ENCODE results near the gene KIFC3. TPM values are rescaled to one million over a fixed set of nuclear protein-coding genes. Genes with fewer than 3 reads are reported as not detected.
"Not testable (repeated sequence)": the region's sequence is repeated elsewhere in the genome, so short reads cannot be mapped to it uniquely, and the experiment has no call there.

Gene KIFC3
- total RNA-seq, 2 donors from 2014 or later = 40.6 to 59.5 TPM

DNA sequence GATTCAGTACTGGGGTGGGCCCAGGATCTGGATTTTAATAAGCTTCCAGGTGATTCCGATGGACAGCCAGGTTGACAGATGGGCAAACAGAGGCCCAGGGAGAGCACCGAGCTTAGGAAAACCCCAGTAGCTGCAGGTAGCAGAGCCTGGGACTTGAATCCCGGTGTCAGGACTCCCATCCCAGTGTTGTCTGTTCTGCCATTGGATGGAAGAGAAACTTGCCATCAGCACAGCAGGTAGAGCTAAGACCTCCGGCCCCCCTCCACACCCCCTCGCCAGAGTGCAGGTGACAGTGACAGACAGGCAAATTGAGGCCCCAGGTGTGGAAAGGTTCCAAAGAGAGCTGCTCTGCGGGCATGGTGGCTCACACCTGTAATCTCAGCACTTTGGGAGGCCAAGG, 54.3 kb downstream of the KIFC3 start:
- no peak for DNase-seq (ENCODE audit: low spot score)
- Histone ChIP-seq H3K4me1 (no peaks in the 10 kb centered on the region), H3K36me3 (peaks cover 16% of the 10 kb centered on the region)

DNA sequence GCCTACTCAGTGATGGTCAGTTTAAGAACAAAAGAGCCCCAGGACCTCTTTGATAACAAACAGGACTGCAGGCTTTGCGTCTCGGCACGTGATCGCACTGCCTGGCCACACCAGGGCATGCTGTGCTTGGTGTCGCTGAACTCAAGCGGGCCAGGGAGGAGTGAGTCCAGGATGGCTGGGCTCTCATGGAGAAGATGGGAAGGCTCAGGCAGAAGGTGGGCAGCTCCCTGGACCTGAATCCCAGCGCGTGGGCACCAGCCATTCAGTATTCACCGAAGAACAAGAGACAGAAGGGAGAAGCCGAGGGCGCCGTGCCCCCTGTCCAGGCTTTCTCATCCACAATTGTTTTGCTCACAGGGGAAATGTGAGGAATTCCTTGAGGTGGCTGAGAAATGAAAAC, 54.8 kb downstream of the KIFC3 start:
- DNase-seq (ENCODE audit: low spot score) = no peak
- TF ChIP-seq, protein P1, sequence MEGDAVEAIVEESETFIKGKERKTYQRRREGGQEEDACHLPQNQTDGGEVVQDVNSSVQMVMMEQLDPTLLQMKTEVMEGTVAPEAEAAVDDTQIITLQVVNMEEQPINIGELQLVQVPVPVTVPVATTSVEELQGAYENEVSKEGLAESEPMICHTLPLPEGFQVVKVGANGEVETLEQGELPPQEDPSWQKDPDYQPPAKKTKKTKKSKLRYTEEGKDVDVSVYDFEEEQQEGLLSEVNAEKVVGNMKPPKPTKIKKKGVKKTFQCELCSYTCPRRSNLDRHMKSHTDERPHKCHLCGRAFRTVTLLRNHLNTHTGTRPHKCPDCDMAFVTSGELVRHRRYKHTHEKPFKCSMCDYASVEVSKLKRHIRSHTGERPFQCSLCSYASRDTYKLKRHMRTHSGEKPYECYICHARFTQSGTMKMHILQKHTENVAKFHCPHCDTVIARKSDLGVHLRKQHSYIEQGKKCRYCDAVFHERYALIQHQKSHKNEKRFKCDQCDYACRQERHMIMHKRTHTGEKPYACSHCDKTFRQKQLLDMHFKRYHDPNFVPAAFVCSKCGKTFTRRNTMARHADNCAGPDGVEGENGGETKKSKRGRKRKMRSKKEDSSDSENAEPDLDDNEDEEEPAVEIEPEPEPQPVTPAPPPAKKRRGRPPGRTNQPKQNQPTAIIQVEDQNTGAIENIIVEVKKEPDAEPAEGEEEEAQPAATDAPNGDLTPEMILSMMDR (IDR thresholded peaks at IDR 0.05) = no peak

More for the DNA sequence above, 54.3 kb downstream of the KIFC3 start:
- no peaks in the 10 kb centered on the region for H3K27me3 ChIP-seq
- no peak overlapping the region for H3K27ac ChIP-seq
- no peak overlapping the region for H3K4me3 ChIP-seq
- TF ChIP-seq, protein P1 (IDR thresholded peaks at IDR 0.05) = no peak
- H3K9me3 ChIP-seq = no peaks in the 10 kb centered on the region

DNA sequence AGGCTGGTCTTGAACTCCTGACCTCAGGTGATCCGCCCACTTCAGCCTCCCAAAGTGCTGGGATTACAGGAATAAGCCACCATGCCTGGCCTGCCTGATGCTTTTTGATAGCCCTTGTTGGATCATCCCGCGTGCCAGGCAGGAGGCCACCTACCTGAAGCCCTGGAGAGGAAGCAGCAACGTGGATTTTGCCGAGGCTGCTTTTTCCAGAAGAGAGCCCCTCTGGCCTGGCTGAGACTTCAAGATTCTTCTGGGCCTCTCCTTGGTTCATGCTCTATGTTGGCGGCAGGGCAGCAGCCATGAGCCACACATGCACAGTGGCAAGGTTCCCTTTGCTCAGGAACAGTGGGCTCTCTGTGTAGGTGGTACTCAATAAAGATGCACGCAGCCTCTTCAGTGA, 55.2 kb downstream of the KIFC3 start:
- Histone ChIP-seq H3K4me3 (no peak overlapping the region), H3K4me1 (no peaks in the 10 kb centered on the region), H3K27ac (no peak overlapping the region), H3K27me3 (no peaks in the 10 kb centered on the region), H3K9me3 (no peaks in the 10 kb centered on the region), H3K36me3 (peaks cover 14% of the 10 kb centered on the region)
- no peak for DNase-seq (ENCODE audit: low spot score)
- TF ChIP-seq, protein P1 (IDR thresholded peaks at IDR 0.05) = no peak

More for the DNA sequence above, 54.8 kb downstream of the KIFC3 start:
- Histone ChIP-seq H3K4me3 (no peak overlapping the region), H3K4me1 (no peaks in the 10 kb centered on the region), H3K27me3 (no peaks in the 10 kb centered on the region), H3K9me3 (no peaks in the 10 kb centered on the region), H3K27ac (no peak overlapping the region), H3K36me3 (peaks cover 16% of the 10 kb centered on the region)

DNA sequence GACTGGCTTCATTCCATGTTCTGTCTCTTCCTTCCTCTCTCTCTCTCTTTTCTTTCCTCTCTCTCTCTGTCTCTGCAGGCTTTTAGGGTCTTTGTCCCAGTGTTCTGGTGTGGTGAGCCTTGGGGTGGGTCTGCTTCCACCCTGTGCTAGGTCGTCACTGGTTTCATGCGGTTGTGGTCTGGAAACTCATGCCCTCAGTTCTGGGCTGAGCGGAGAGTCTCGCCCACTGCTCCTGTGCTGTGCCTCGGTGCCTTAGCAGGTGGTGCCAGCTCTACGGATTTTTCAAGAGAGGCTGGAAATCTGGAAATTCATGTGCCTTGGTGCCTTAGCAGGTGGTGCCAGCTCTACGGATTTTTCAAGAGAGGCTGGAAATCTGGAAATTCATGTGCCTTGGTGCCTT, 56.0 kb downstream of the KIFC3 start:
- H3K4me1 ChIP-seq; H3K27ac ChIP-seq; H3K36me3 ChIP-seq; H3K4me3 ChIP-seq; DNase-seq (ENCODE audit: low spot score); H3K9me3 ChIP-seq; H3K27me3 ChIP-seq: not testable (repeated sequence)

DNA sequence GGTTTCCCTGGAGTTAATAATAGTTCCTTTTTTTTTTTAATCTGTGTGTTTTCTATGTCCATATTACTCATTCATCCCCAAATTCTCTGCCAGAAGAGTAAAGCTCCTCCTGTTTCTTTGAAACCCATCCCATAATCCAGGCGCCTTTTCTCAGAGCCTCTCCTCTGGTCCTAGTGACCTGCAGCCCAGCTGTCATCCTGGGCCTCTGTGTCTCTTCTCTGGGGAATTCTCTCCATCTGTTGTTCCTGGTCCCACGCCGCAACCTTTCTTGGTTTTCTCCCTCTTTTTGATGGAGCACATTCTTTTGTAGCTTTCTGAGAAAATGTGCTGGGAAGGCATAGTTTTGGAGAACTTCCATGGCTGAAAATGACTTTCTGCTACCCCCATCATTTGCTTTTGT, 56.5 kb downstream of the KIFC3 start:
- Histone ChIP-seq H3K27ac (no peak overlapping the region), H3K36me3 (peaks cover 1% of the 10 kb centered on the region), H3K4me3 (no peak overlapping the region), H3K27me3 (no peaks in the 10 kb centered on the region), H3K9me3 (no peaks in the 10 kb centered on the region), H3K4me1 (no peaks in the 10 kb centered on the region)
- TF ChIP-seq, protein P1 (IDR thresholded peaks at IDR 0.05) = no peak
- DNase-seq (ENCODE audit: low spot score) = no peak

DNA sequence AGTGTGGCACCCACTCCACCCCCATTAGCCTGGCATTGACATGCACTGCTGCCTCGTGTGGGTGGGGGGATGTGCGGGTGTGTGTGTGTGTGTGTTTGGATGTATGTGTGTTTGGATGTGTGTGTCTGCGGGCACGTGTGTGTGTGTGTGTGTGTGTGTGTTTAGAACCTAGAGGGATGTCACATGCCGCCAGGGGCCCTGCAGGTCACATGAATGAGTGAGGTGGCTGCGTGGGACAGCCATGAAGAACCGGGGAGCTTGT, 57.7 kb downstream of the KIFC3 start:
- H3K27ac ChIP-seq = no peak overlapping the region
- H3K9me3 ChIP-seq = no peaks in the 10 kb centered on the region
- no peaks in the 10 kb centered on the region for H3K4me1 ChIP-seq
- no peak overlapping the region for H3K4me3 ChIP-seq
- TF ChIP-seq, protein P1 (IDR thresholded peaks at IDR 0.05) = no peak
- no peaks in the 10 kb centered on the region for H3K36me3 ChIP-seq
- no peak for DNase-seq (ENCODE audit: low spot score)
- H3K27me3 ChIP-seq = no peaks in the 10 kb centered on the region
